Body of pancreas (tissue), 4 donors: ENCODE measurements around the gene GSAP.

Experiments
- POLR2A ChIP-seq, 3 donors: fragments of 450-650 bp; IDR thresholded peaks; one replicate each; pipeline ENCODE4 v1.6.1; 2016; ENCODE audit warnings: antibody characterized with exemption in 3 of 3, mild to moderate bottlenecking in 2 of 3
- TF ChIP-seq, protein P1 (sequence below), 7 experiments: fragments of 450-650 bp in 4 of 7; fragments of 200-600 bp in 3 of 7; sonication (generic) in 3 of 7; IDR thresholded peaks; one replicate each; pipeline ENCODE4 v1.5.1; 2016 to 2019; ENCODE audit warnings: antibody characterized with exemption in 7 of 7

DNA sequence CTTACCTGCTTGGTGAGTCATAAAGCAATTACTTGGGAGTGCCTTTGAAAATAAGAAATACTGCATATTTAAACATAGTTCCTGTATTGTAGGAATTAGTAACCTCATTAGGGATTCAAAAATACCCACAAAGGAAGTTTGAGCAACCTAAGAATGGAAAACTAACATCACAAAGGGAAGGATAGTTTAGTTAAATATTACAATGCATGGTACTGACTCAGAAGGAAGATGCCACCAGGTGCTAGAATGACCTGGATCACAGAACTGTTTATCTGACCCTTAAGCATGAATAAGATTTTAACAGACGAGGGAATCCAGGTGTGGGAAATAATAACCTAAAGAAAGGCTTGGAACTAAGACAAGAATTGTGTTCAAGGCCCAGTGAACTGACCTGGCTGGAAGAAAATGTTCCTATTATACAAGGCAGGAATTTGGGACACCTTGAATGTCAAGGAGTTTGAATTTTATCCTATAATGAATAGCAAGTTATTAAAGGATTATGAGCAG is 106.4 kb downstream of the GSAP start:
- TF ChIP-seq, protein P1, sequence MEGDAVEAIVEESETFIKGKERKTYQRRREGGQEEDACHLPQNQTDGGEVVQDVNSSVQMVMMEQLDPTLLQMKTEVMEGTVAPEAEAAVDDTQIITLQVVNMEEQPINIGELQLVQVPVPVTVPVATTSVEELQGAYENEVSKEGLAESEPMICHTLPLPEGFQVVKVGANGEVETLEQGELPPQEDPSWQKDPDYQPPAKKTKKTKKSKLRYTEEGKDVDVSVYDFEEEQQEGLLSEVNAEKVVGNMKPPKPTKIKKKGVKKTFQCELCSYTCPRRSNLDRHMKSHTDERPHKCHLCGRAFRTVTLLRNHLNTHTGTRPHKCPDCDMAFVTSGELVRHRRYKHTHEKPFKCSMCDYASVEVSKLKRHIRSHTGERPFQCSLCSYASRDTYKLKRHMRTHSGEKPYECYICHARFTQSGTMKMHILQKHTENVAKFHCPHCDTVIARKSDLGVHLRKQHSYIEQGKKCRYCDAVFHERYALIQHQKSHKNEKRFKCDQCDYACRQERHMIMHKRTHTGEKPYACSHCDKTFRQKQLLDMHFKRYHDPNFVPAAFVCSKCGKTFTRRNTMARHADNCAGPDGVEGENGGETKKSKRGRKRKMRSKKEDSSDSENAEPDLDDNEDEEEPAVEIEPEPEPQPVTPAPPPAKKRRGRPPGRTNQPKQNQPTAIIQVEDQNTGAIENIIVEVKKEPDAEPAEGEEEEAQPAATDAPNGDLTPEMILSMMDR (IDR thresholded peaks at IDR 0.05) = no peak
- TF ChIP-seq POLR2A (IDR thresholded peaks at IDR 0.05) = no peak
